IMR-90 (cell line): ENCODE data around the gene USB1. TPM values are rescaled to one million over a fixed set of nuclear protein-coding genes. Genes with fewer than 3 reads are reported as not detected.

ENCODE experiments used
- ATAC-seq: fragments of 200-7000 bp; cut with Tn5 transposase; 2 replicates; pipeline ENCODE4 v1.9.1; 2020; ENCODE audit warnings: low read depth, mild to moderate bottlenecking, moderate library complexity
- BruUV-seq: library from RNA; stranded (reverse); fragments of 400-500 nt; replicated peaks from 2 replicates; lab custom pipeline; 2021; lab: Mats Ljungman, UMichigan
- CTCF ChIA-PET: fragments of 300-600 bp; formaldehyde crosslinking; extraction: SDS; loops from one replicate; lab custom pipeline; 2021; ENCODE audit warnings: antibody characterized with exemption; lab: Yijun Ruan, JAX
- POLR2A ChIA-PET: fragments of 300-600 bp; sonication (Branson Sonifier 250); formaldehyde crosslinking; loops from one replicate; lab custom pipeline; 2022; ENCODE audit warnings: antibody characterized with exemption; ENCODE audit not compliant: unreplicated experiment; lab: Charles Lee
- DNase-seq: peaks from one replicate; pipeline ENCODE4 v3.0.0; 2013
- H2AFZ ChIP-seq: replicated peaks from 2 replicates; pipeline ENCODE3; 2013; ENCODE audit warnings: low read length, mild to moderate bottlenecking; ENCODE audit not compliant: poor library complexity
- H2AK5ac ChIP-seq: 2 replicates; pipeline ENCODE4 v1.6.1; 2013; ENCODE audit warnings: low read depth, low read length, inconsistent platforms
- H2AK9ac ChIP-seq: replicated peaks from 2 replicates; pipeline ENCODE3; 2013; ENCODE audit warnings: mild to moderate bottlenecking, low read depth, low read length, moderate library complexity; ENCODE audit not compliant: poor library complexity
- H2BK120ac ChIP-seq: 2 replicates; pipeline ENCODE4 v1.6.1; 2013; ENCODE audit warnings: low read depth, low read length, inconsistent platforms
- H2BK15ac ChIP-seq: 3 replicates; pipeline ENCODE4 v1.6.1; 2013; ENCODE audit warnings: low read depth, low read length, inconsistent platforms
- H2BK20ac ChIP-seq: 2 replicates; pipeline ENCODE4 v1.6.1; 2013; ENCODE audit warnings: low read depth, mild to moderate bottlenecking, inconsistent platforms, low read length, moderate library complexity
- H2BK5ac ChIP-seq: 2 replicates; pipeline ENCODE4 v1.6.1; 2013; ENCODE audit warnings: mild to moderate bottlenecking, low read depth, low read length, inconsistent platforms; ENCODE audit not compliant: poor library complexity, severe bottlenecking
- H3K14ac ChIP-seq: replicated peaks from 2 replicates; pipeline ENCODE4 v1.6.1; 2013; ENCODE audit warnings: low read depth, low read length, inconsistent platforms
- H3K18ac ChIP-seq: 2 replicates; pipeline ENCODE4 v1.6.1; 2013; ENCODE audit warnings: low read depth, low read length, control low read depth
- H3K23ac ChIP-seq: 2 replicates; pipeline ENCODE4 v1.6.1; 2013; ENCODE audit warnings: low read depth, low read length, inconsistent platforms
- H3K27ac ChIP-seq: 2 replicates; pipeline ENCODE4 v1.5.1; 2013; ENCODE audit warnings: mild to moderate bottlenecking, control low read depth, low read length; ENCODE audit not compliant: insufficient read depth
- H3K27me3 ChIP-seq: 2 replicates; pipeline ENCODE4 v1.6.1; 2013; ENCODE audit warnings: low read length; ENCODE audit not compliant: control insufficient read depth, insufficient read depth
- H3K36me3 ChIP-seq: 2 replicates; pipeline ENCODE4 v1.6.1; 2013; ENCODE audit warnings: low read length, mixed read lengths; ENCODE audit not compliant: control insufficient read depth, insufficient read depth
- H3K4ac ChIP-seq: 2 replicates; pipeline ENCODE4 v1.6.1; 2013; ENCODE audit warnings: low read depth, low read length, inconsistent platforms
- H3K4me1 ChIP-seq: 2 replicates; pipeline ENCODE4 v1.6.1; 2013; ENCODE audit warnings: low read length, mixed read lengths; ENCODE audit not compliant: control insufficient read depth, insufficient read depth
- H3K4me2 ChIP-seq: 2 replicates; pipeline ENCODE4 v1.6.1; 2013; ENCODE audit warnings: low read depth, mild to moderate bottlenecking, control low read depth, low read length, moderate library complexity
- H3K4me3 ChIP-seq: 2 replicates; pipeline ENCODE4 v1.5.1; 2013; ENCODE audit warnings: low read depth, mild to moderate bottlenecking, control low read depth, low read length, moderate library complexity; ENCODE audit not compliant: insufficient read depth
- H3K56ac ChIP-seq: 2 replicates; pipeline ENCODE4 v1.6.1; 2013; ENCODE audit warnings: low read length, inconsistent platforms; ENCODE audit not compliant: insufficient read depth; ENCODE audit errors: extremely low read depth
- H3K79me1 ChIP-seq, 2 experiments: 2 replicates each; pipeline ENCODE4 v1.6.1; 2013; ENCODE audit warnings: low read length in 2 of 2, inconsistent platforms in 1 of 2, low read depth in 1 of 2
- H3K9ac ChIP-seq: 2 replicates; pipeline ENCODE4 v1.6.1; 2013; ENCODE audit warnings: low read depth, low read length, control low read depth
- H3K9me1 ChIP-seq: 2 replicates; pipeline ENCODE4 v1.6.1; 2013; ENCODE audit warnings: low read length, inconsistent platforms; ENCODE audit not compliant: insufficient read depth
- H3K9me3 ChIP-seq: 2 replicates; pipeline ENCODE4 v1.6.1; 2013; ENCODE audit warnings: low read length; ENCODE audit not compliant: control insufficient read depth, insufficient read depth
- H4K20me1 ChIP-seq: 2 replicates; pipeline ENCODE4 v1.6.1; 2013; ENCODE audit warnings: low read length, inconsistent platforms; ENCODE audit not compliant: insufficient read depth
- H4K5ac ChIP-seq: 2 replicates; pipeline ENCODE4 v1.6.1; 2013; ENCODE audit warnings: mild to moderate bottlenecking, low read depth, low read length, control low read depth
- H4K8ac ChIP-seq, 2 experiments: 2 replicates each; pipeline ENCODE4 v1.6.1; 2013; ENCODE audit warnings: low read depth in 2 of 2, low read length in 2 of 2, control low read depth in 1 of 2, inconsistent platforms in 1 of 2
- H4K91ac ChIP-seq: 2 replicates; pipeline ENCODE4 v1.6.1; 2013; ENCODE audit warnings: low read depth, low read length, inconsistent platforms; ENCODE audit not compliant: insufficient read depth
- BHLHE40 ChIP-seq: fragments of 150-350 bp; IDR thresholded peaks from 2 replicates; pipeline ENCODE4 v1.6.1; 2016; ENCODE audit warnings: mild to moderate bottlenecking, low read depth, low read length
- MAFK ChIP-seq: IDR thresholded peaks from 2 replicates; pipeline ENCODE4 v1.6.1; 2012; ENCODE audit warnings: low read depth, low read length, improper control_type of control experiment
- WGBS, 2 experiments: methylation state at CpG; one replicate each; pipeline versions ENCODE4 v1.1.5 to v1.1.7; 2013; ENCODE audit warnings: missing lambda C conversion rate in 2 of 2; ENCODE audit not compliant: insufficient read length in 1 of 2; ENCODE audit errors: extremely low coverage in 2 of 2; 5-methylcytosine and 5-hydroxymethylcytosine counted together
- dilution Hi-C: fragments of 300-500 bp; cut with HindIII; formaldehyde crosslinking; loops from one replicate; pipeline ENCODE4 v1.14.3; 2018; ENCODE audit warnings: low sequenced_read_pairs; ENCODE audit not compliant: unreplicated experiment
- in situ Hi-C: fragments of 300-500 bp; cut with MboI; formaldehyde crosslinking; loops from 3 replicates; pipeline ENCODE4 v1.14.3; 2019; ENCODE audit warnings: low sequenced_read_pairs, inconsistent platforms, mixed read lengths
- intact Hi-C: fragments of 100-400 bp; cut with micrococcal nuclease; formaldehyde crosslinking; loops from 2 replicates; pipeline ENCODE4 v1.10.0; 2022
- polyA plus RNA-seq, 3 experiments: library from polyadenylated mRNA; depleted of rRNA; stranded (reverse); fragments of >200 nt; gene quantifications; 2 replicates each; pipeline ENCODE4 v1.2.3, GENCODE V29; 2012; ENCODE audit warnings: low replicate concordance in 1 of 3
- total RNA-seq: library from RNA; depleted of rRNA; stranded (reverse); fragments of >200 nt; gene quantifications from 2 replicates; pipeline ENCODE4 v1.2.3, GENCODE V29; 2012

Gene USB1
- total and polyA plus RNA-seq, 2 of the 4 experiments (the other 2 are of a cell fraction), result 45.9 to 94.9 TPM

DNA sequence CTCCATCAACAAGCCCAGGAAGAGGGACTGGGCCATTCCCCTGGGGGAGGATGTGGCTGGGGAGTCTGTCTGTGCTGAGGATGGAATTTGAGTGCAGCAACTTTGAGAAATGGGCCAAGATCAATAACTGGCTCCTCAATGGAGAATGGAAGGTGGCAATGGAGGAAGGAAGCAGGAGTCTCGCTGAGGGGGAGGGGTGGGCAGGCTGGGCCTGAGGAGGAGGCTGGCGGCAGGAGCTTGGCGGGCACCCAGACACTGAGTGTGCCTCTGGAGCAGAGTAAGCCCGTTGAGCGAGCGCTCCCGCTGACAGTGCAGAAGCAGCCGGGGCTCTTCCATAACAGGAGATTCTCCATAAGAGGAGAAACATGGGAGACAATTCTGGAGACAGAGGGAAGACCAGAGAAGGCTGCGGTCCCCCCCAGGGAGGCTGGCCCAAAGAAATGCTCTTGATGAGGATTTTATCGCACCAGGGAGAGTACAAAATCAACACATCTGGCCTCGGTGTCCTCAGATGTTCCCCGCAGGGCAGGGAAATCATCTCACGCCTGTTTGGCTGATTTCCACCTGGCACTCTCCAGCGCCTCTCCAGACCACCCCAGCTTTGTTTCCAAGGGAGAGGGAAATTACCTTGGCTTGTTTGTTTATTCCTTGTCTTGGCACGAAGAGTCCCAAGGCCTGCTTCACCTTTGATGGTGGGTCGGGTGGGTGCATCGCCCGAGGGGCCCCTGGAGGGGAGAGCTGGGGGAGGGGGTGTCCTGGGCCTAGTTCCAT, 21.6 kb downstream of the USB1 start:
- DNase-seq, result peak; percentile 68
- CTCF ChIA-PET, result interaction anchor here (0.6 to 2.5 kb wide), 2 partner anchors 99 to 145 kb away, joined by 3 to 17 read pairs; no protein-coding TSS in a partner anchor
- in situ Hi-C loops, result loop anchor here (5.0 kb wide), 1 partner anchor 105 kb away; the partner anchor contains the start of gene CFAP20
- no peaks in the 10 kb centered on the region for H3K79me1 ChIP-seq
- no peak overlapping the region for H4K91ac ChIP-seq
- no peak overlapping the region for H3K56ac ChIP-seq
- H2BK5ac ChIP-seq, result no peak overlapping the region
- peaks cover 16% of the 10 kb centered on the region for H3K4me1 ChIP-seq
- no peak overlapping the region for H2BK20ac ChIP-seq
- H3K23ac ChIP-seq, result no peak overlapping the region
- peak; percentile 40 for ATAC-seq
- peak overlapping the region; percentile 73 for H2AFZ ChIP-seq
- WGBS, 2 experiments, result 0% methylated on average over 1 of the region's 18 CpGs; no CpG with 5 or more reads in 1 of the 2 experiments
- peak overlapping the region; percentile 84 for H2AK9ac ChIP-seq
- peaks cover 9% of the 10 kb centered on the region; the same call in 1 of the 2 replicates for H4K20me1 ChIP-seq
- H3K36me3 ChIP-seq, result peaks cover 5% of the 10 kb centered on the region
- dilution Hi-C loops, result no loop called here
- intact Hi-C loops, result loop anchor here (5.0 kb wide), 1 partner anchor 285 kb away; no protein-coding TSS in a partner anchor
- no peak overlapping the region for H3K4me3 ChIP-seq
- POLR2A ChIA-PET, result interaction anchor here (0.6 kb wide), 1 partner anchor 130 kb away, joined by 3 read pairs; no protein-coding TSS in a partner anchor
- H3K9ac ChIP-seq, result no peak overlapping the region
- 0 out of 2 replicates have a peak overlapping the region, but pooled peaks have one; percentile 17 for H3K4ac ChIP-seq
- no peak overlapping the region for H3K27ac ChIP-seq
- H2BK120ac ChIP-seq, result no peak overlapping the region
- no peak overlapping the region; the same call in 1 of the 2 replicates for H3K4me2 ChIP-seq
- peaks cover 4% of the 10 kb centered on the region; the same call in 1 of the 2 replicates for H3K9me1 ChIP-seq
- no peaks in the 10 kb centered on the region for H3K9me3 ChIP-seq
- no peak overlapping the region for H2BK15ac ChIP-seq
- H4K5ac ChIP-seq, result no peak overlapping the region
- TF ChIP-seq MAFK, result peak; percentile 24; the same call in 1 of the 2 replicates
- no peak for TF ChIP-seq BHLHE40
- no TSS peak for BruUV-seq
- no peak overlapping the region for H4K8ac ChIP-seq
- peak overlapping the region; percentile 54; the same call in 1 of the 2 replicates for H3K14ac ChIP-seq
- H2AK5ac ChIP-seq, result no peak overlapping the region
- no peak overlapping the region for H3K18ac ChIP-seq
- H3K27me3 ChIP-seq, result peaks cover 23% of the 10 kb centered on the region
